ENCODE results near the gene CCKAR.
"Not testable (repeated sequence)": the region's sequence is repeated elsewhere in the genome, so short reads cannot be mapped to it uniquely, and the experiment has no call there.

CCKAR gene

GRCh38 chr4:26509681-26510333, 19.5 kb upstream of the CCKAR start:
- TF ChIP-seq CTCF (IDR thresholded peaks at IDR 0.05; ENCODE audit: borderline replicate concordance, insufficient read depth, low read depth, low read length), result no peak
- no peak overlapping the region for H3K4me3 ChIP-seq (ENCODE audit: low read depth, low read length)

GRCh38 chr4:26507286-26507685, 17.0 kb upstream of the CCKAR start:
- no peak for TF ChIP-seq CTCF (IDR thresholded peaks at IDR 0.05; ENCODE audit: borderline replicate concordance, insufficient read depth, low read depth, low read length)

GRCh38 chr4:26503844-26504243, 13.6 kb upstream of the CCKAR start:
- no peak overlapping the region for H3K4me3 ChIP-seq (ENCODE audit: low read depth, low read length)
- no peak for TF ChIP-seq CTCF (IDR thresholded peaks at IDR 0.05; ENCODE audit: borderline replicate concordance, insufficient read depth, low read depth, low read length)

More at GRCh38 chr4:26507286-26507685, 17.0 kb upstream of the CCKAR start:
- no peak overlapping the region for H3K4me3 ChIP-seq (ENCODE audit: low read depth, low read length)

- H3K4me3 ChIP-seq (ENCODE audit: low read depth, low read length), result no peak overlapping the region
- TF ChIP-seq CTCF (IDR thresholded peaks at IDR 0.05; ENCODE audit: borderline replicate concordance, insufficient read depth, low read depth, low read length), result no peak
Measured at GRCh38 chr4:26503427-26503826, 13.1 kb upstream of the CCKAR start.

GRCh38 chr4:26500565-26500999, 10.3 kb upstream of the CCKAR start:
- not testable (repeated sequence) for H3K4me3 ChIP-seq (ENCODE audit: low read depth, low read length)

GRCh38 chr4:26496207-26496783, 6.0 kb upstream of the CCKAR start:
- no peak for TF ChIP-seq CTCF (IDR thresholded peaks at IDR 0.05; ENCODE audit: borderline replicate concordance, insufficient read depth, low read depth, low read length)
- H3K4me3 ChIP-seq (ENCODE audit: low read depth, low read length), result no peak overlapping the region

- no peak for TF ChIP-seq CTCF (IDR thresholded peaks at IDR 0.05; ENCODE audit: borderline replicate concordance, insufficient read depth, low read depth, low read length)
- no peak overlapping the region for H3K4me3 ChIP-seq (ENCODE audit: low read depth, low read length)
Measured at GRCh38 chr4:26493461-26493860, 3.2 kb upstream of the CCKAR start.
